NOMO-1 (cell line): ENCODE measurements around the gene KCNJ5.

Experiments used
- DNase-seq, 2 experiments: peaks; one replicate each; lab custom pipeline; 2025; ENCODE audit not compliant: unreplicated experiment in 2 of 2; lab: John Stamatoyannopoulos, UW

Gene KCNJ5

DNA sequence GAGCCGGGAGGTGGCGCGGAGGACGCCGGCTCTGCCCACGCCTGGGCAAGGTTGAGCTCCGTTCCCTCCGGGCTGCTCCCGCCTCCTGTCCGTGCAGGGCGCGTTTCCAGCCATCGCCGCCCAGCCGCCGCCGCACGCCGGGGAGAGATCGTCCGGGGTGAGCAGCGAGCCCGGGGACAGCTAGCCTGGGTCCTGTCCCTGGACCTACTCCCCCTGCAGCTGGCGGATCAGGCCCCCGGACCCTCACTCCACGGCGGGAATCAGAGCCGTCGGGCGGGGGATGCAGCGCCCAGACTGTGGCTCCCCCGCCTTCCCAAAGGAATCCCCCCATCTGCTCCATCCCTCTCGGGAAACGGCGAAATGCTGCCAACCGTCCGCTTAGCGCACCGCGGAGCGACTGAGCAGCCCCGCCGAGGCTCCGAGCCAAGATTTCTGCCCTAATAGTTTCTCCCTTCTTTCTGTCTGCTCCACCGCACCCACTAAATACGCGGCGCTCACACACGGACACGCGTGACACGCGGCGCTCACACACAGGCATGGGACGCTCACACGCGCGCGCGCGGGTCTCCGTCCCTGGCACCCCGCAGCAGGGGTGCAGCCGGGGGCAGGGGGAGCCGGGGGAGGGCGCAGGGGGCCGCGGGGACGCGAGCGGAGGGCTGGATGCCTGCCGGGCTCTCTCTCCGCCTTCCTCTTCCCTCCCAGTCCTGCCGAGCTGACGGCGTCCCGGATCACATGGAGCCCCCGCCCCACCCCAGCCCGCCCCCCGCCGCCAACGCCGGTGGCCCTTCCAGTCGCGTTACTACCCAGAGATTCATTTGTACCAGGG lies at the start of gene KCNJ5:
TSS of gene KCNJ5 (plus strand) at position 814 of the 826 bp plus-strand sequence. CDS start 19,918 bp downstream, outside the sequence.
- DNase-seq = no peak

DNA sequence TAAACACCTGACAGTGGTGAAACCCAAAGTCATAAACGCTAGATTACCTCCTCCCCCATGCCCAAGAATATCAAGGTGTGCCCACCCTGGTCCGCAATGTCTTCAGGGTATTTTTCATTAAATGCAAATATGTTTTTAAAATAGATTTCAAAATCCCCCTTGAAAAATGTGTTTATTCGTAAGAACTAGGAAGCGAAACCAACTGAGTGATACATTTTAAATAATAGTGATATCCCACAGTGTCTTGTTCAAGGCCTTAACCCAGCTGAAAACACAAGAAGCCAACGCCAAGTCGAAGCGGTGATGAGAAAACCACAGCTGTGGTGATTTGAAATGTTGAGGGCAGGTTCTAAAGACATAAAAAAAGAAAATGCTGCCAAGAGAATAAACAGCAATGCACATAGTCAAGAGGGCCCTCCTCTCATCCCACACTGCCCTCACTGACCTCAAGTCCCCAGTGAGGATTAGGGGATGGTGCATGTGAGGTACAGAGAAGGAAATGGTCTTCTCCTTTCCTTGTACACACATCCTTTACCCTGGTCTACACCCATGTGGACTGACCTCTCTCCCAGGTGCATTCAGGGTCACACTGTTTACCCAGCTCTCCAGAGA lies 49.6 kb upstream of the KCNJ5 start:
- DNase-seq = no peak

DNA sequence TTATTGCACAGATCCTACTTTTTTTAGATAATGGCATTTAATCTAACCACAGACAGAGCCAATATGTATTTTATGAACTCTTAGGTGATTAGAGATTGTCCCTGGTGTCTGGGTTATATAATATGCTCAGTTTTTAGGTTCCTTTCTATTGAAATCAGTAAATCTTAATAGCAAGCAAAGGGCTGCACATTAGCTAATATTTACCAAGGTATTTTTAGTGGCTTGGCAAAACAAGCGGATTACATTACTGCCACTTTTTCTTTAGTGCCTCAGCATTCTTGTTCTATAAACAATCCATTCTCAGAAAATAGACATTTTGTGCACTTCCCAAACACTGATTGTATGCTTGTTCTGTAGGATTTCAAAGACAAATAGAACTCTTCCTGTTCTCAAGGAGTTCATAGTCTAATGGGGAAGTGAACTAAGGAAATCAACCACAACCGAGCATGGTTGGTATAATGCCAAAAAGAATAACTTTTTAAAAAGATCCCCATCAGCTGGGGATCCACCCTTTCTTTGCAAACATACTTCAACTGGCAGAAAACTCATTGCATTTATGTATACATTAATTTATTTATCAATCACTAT lies 47.9 kb upstream of the KCNJ5 start:
- peak in 1 of 2 experiments; percentile 7 for DNase-seq

DNA sequence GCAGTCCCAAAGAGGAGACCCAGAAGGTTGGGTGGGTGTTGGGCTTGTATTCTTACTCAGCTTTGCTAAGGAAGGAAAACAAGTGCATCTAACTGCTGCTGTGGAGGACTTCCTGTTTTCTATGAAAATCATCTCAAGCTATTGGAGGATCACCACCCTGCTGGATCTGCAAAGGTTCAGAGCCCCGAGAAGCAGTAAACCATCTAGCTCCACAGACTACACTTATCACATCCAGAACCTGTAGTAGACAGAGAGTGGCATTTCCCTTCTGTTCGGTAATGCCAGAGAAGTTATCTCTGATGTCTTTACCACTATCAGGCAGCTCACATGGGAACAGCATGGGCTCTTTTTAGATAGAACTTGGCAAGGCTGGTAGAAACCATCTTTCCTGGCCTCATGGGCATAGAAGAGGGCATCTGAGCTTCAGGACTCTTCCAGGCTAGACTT lies 45.8 kb upstream of the KCNJ5 start:
- DNase-seq = peak in 1 of 2 experiments; percentile 24

DNA sequence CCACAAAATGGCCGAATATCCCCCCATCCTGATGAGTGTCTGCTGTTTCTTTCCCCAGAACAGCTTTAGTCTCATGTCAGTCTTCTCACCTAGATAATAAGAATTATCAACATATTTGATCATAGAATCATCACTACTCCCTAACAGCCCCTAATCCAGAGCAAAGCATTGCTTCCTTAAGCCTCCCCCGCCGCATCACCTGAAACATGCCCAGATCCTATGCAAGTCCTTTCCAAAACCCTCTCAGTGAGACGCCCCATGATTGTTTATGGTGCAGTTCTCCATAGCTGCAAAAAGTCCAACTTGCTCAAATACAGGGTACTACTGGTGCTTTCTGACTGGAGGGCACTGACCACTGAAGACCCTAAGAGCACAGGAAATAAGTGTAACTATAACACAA lies 44.2 kb upstream of the KCNJ5 start:
- no peak for DNase-seq

DNA sequence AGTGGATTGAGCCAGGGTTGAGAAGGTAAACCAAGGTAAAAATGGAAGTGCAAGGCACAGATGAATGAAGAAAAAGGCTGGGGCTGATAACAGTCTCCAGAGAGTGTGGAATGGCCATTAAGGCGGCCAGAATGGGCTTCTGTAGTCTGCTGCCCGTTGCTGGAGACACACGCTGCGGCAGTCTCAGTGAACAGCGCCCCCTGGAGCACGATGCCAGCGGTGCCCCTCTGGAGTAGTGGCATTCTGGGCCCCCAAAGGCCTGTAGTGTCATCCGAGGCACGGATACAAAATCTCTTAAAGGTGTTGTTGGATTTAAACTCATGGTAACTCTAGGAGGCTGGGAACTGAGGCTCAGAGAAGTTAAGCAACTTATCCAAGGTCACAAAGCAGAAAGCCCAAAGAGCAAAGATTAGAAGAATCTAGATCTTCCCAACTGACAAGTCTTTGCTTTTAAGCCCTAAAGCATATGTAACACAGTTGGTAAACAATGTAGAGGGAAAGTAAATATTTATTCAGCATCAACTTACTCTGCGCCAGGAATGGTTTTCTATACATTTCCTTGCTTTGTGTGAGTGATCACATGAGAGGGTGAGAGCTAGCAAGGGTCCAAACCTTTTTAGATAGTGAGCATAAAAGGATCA lies 42.2 kb upstream of the KCNJ5 start:
- peak; percentile 10 to 23 for DNase-seq

DNA sequence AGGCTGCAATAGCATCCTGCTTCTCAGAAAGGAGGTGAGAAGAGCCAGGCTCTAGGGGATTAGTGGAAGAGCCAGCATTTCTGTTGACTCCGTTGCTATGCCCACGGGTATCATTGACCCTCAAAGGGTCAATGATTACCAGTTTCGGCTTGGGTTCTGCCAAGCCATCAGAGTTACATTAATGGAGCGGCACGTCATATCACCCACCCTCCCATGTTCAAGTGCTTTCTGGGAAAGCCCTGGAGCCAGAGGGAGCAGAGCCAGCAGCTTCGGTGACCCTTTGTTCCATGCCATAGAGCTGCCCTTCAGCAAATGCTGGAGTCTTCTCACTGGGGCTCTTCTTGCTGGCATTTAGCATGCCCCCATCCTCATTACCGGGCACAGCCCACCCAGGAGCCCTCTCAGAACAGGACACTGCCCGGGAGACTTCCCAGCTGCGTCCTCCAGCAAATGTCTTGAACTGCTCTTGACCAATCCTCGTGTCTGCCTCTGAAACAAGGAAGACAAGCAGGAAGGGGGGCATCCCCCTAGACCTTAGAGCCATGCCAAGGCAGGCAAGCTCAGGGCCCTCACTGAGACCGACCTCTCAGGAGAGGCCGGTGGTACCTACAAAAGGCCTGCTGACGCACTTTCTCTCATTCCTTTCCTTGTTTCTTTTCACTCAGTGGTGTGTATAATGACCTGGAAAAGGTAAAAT lies 38.7 kb upstream of the KCNJ5 start:
- no peak for DNase-seq

DNA sequence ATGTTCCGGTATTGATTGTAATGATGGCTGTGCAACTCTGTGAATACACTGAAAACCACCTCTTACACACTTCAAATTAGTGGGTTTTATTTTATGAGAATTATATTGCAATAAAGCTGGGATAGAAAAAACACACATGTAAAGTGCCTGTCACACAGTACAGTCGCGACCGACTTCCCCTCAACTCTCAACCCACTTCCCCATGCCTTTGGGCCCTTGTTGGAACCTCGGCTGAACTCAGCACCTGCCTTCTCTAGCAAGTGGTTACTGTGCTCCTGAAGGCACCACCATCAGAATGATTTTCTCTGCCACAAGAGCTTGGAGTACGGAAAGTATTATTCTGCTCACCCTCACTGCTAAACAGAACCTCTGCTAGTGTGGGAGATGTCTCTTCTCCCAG lies 37.6 kb upstream of the KCNJ5 start:
- DNase-seq = no peak

DNA sequence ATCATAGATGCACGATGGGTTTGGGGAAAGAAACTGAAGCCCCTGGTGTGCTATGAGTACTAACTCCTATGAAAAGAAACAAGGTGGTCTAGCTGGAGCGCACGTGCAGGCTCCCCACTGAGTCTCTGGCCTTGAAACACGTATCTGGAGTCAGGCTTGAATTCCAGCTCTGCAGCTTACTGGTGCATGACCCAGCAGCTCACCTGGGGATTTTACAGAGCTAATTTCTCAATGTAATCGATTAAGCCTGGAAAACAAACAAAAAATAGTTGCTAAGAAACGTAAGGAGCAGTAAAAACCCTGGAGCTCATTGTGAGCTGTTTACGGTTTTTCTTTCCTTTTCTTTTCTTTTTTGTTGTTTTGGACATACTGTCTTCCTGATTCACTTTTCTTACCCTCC lies 36.3 kb upstream of the KCNJ5 start:
- DNase-seq = no peak

DNA sequence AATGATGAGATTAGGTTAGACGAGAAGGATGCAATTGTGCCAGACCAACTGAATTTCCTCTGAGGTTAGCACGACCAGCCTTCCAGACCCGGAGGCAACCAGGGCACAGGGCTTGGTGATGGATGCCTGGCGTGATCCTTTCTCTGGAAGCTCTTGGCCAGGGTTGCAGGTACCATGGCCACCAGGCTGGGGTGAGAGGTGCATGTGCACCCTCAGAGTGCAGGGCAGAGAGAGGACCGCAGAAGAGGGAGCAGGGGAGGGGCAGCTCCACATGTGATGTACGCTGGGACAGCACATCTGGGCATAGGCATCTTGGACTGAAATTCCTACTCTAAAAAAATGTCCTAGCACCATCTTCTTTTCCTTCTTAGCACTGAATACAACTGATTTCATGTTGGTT lies 34.9 kb upstream of the KCNJ5 start:
- no peak for DNase-seq

DNA sequence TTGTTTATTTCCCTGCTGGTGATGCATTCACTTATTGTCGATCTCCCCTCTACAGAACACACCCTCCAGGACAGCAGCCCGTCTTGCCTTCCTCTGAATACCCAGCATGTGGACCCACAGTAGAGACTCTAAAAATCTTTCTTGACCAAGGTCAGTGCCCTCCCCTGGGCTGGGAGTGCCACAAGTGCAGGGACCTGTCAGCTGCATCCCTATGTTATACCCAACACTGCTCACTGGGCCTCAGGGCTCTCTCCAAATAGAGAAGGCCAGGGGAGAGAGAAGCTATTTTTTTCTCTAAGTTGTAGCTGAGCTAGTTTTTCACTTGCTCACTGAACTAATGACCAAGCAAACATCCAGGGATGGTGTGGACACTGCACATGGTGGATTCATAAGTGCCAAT lies 33.8 kb upstream of the KCNJ5 start:
- no peak for DNase-seq

DNA sequence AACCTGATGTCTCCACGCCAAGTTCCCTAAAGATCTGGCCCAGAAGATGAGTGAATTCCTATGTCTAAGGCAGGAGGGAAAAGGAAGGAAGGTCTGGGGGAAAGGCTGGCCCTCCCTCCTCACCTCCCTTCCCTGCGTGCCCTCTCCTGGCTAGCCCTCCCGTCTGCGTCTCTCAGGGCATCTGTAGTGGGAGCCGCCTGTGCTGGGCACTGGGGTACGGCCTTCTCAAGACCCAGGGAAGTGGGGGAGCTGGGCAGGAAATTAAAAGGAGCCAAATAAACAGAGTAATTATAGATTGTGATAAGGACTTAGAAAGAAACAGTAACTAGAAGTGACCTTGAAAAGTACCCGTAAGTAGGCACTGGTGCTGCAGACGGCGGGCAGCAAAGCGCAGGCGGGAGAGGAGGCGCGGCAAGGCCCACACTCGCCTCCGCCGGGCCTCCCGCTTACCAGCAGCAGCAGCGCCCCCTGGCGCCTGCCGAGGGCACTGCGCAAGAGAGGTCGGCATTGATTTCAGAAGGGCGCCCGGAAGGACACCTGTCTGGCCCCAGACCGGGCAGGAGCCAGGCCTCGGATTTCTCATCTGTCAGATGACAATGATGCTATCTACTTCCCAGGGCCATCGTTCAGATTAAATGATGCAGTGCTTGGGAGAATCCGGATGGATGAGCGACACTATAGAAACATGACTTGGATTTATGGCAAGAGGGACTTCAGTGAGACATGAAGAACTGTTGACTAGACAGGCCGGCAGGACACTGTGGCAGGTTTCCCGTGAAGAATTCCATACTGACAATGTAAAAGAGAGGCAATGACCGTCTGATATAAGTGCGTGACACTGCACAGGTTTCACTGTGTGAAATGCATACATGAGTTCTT lies 31.4 kb upstream of the KCNJ5 start:
- peak in 1 of 2 experiments; percentile 39 for DNase-seq

DNA sequence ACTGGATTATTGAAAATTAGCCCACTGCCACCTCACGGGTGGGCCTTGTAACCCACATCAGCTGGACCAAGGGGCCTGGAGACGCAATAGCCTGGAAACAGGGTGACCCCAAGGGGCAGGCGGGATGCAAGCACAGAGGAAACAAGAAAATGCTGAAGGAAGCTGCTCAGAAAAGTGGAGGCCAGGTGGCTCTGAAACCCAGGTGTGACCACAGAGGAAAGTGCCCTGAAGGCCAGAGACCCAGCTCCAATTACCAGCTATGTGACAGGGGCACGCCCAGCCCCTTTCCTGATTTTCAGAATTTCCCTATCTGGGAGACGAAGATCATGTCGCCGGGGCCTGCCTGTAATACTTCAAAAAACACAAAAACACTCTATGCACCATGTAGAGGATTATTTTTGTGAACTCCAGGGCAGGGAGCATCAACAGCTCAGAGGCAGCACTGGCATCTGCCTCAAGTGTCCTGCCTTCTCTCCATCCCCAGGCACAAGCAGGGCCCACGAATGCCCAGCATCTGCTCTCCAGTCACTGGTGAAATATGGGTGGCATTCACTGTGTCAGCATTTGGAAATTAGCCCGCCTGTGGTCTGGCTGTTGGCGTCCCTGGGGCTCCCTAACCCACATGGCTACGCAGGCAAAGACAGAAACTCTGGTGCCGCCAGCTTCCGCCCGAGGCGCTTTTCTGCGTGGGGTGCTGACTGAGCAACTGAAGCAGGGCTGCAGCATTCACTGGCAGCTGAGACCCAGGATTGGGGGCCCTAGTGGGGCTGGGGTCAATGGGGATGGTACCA lies 30.4 kb upstream of the KCNJ5 start:
- no peak for DNase-seq

DNA sequence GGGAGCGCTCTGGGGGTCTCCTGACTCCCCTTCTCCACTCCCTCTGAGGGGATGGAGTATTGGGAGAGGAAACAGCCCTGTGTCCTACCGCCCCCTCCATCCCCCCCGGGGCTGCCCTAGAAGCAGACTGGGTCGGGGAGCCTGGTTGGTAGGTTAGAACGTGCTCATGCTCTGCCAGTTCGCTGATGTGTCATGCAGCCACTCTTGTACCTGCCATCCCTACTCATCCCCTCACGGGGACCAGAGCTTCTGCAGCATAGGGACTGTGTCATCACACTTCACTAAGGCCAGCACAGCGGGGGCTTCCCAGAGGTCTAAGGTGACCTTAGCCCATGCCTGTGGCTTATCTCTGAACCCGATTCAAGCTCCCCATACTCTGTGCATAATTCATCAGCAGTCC lies 28.8 kb upstream of the KCNJ5 start:
- DNase-seq = no peak

DNA sequence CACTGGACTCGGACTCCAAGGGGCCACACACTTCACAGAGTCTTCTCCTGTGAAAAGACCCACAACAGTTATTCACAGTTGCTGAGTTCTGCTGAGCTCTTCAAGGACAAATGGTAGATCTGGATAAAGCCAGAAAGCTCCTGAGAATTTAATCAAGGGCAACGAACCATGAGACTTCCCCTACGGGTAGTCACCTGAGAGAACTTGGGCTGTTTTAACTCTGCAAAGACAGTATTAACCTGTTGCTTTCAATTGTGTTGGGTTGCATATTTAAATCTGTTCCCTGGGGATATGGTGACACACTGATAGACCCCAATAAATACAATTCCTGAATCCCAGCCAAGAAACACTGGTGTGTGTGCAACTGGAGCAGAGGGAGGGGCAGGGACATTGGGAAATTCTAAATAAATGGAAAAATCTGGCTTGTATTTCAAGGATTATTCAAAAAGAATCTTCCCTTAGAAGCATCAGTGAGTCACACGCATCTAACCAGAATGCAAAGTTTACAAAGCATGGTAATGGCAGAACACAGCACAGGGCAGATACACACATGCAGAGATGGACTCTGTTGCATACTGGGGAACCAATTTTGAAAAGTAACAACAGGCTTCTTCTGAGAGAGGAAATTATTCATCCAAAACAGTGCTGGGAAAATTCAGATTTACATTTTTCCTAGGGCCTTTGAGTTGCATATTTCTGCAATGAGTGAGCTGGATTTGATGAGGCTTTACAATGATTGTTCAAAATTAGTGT lies 28.1 kb upstream of the KCNJ5 start:
- no peak for DNase-seq

DNA sequence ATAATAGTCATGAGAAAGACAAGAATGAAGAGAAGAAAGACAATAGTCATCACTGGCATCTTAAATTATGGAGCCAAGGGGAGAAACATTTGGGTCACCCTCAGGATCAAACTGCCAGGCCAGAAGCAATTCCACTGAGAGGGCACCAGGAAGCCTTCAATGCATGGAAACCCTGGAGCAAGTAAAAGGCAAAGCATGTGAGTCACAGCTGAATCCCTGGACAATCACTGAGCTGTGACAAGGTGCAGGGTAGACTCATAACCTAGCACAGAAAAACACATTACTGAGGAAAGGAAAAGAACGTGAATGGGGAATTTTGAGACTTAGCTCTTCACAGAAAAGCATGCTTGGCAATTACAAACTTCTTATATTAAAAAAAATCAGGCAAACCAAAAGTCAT lies 25.7 kb upstream of the KCNJ5 start:
- DNase-seq = no peak

DNA sequence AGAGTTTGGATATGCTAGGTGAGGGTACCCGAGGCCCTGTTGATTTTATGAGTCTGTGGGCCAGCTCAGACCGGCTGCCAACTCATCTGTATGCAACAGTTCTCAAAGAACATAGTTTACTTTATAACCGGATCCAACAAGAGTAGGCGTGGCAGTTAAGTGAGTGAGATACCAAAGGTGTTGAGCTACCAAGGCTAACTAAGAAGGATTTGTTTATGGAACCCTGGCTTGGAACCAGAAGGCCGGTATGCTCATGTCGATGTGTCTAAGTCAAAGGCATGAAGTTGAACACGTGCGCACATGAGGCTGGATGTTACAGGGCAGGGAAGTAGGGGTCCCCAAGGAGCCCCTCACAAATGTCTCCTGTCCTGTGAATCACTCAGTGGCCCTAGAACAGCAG lies 23.9 kb upstream of the KCNJ5 start, which contains the start of gene KCNJ1:
TSS of gene KCNJ1 (minus strand) at position 20 of the 400 bp plus-strand sequence. CDS start 27,053 bp downstream, outside the sequence.
- peak in 1 of 2 experiments; percentile 45 for DNase-seq
